Transverse colon (tissue), 4 donors: ENCODE data around the gene FCHO2. TPM values are rescaled to one million over a fixed set of nuclear protein-coding genes. Genes with fewer than 3 reads are reported as not detected.
A peak's percentile ranks its signal among the peaks of the same experiment; 100 is the strongest.

Experiments used
- DNase-seq: peaks from one replicate; pipeline ENCODE4 v3.0.0-alpha.2; 2019
- H3K27ac ChIP-seq, 4 donors: fragments of 200-600 bp; sonication (generic); 2 replicates each; pipeline ENCODE4 v1.5.1; 2016 to 2018; ENCODE audit warnings: inconsistent platforms in 4 of 4
- H3K27me3 ChIP-seq: fragments of 200-600 bp; sonication (generic); 2 replicates; pipeline ENCODE4 v1.5.1; 2017; ENCODE audit warnings: inconsistent platforms
- H3K36me3 ChIP-seq, 4 donors: fragments of 200-600 bp; sonication (generic); 2 replicates each; pipeline ENCODE4 v1.5.1; 2017 to 2019; ENCODE audit warnings: inconsistent platforms in 4 of 4
- H3K4me1 ChIP-seq, 4 donors: fragments of 200-600 bp; sonication (generic); 2 replicates each; pipeline ENCODE4 v1.5.1; 2017 to 2020; ENCODE audit warnings: inconsistent platforms in 4 of 4
- H3K4me3 ChIP-seq, 4 donors: fragments of 200-600 bp; sonication (generic); 1 replicate in 1 of 4; 2 replicates in 3 of 4; pipeline versions ENCODE4 v1.5.1 to v1.6.1; 2017 to 2019; ENCODE audit warnings: inconsistent platforms in 4 of 4
- H3K9me3 ChIP-seq, 2 donors: fragments of 200-600 bp; sonication (generic); 2 replicates each; pipeline ENCODE4 v1.5.1; 2017 to 2019; ENCODE audit warnings: inconsistent platforms in 2 of 2
- EP300 ChIP-seq: sonication (generic); formaldehyde crosslinking; IDR thresholded peaks from one replicate; pipeline ENCODE4 v1.6.1; 2017; ENCODE audit warnings: antibody characterized with exemption, low read depth
- POLR2A ChIP-seq: fragments of 450-650 bp; IDR thresholded peaks from one replicate; pipeline ENCODE4 v1.6.1; 2016; ENCODE audit warnings: antibody characterized with exemption, mild to moderate bottlenecking, moderate library complexity
- POLR2AphosphoS5 ChIP-seq, 3 donors: sonication (generic); formaldehyde crosslinking; IDR thresholded peaks; one replicate each; pipeline ENCODE4 v1.6.1; 2016; ENCODE audit warnings: antibody characterized with exemption in 3 of 3
- WGBS, 2 donors: methylation state at CpG; one replicate each; pipeline ENCODE4 v1.1.5; 2018; ENCODE audit warnings: low coverage in 1 of 2; 5-methylcytosine and 5-hydroxymethylcytosine counted together
- in situ Hi-C, 4 donors: fragments of 200-750 bp; cut with MboI; loops; one replicate each; pipeline versions ENCODE4 v1.15.0 to v1.15.1; 2017; ENCODE audit warnings: low sequenced_read_pairs in 3 of 4, low pct_ligation_motif_present in 1 of 4, low pct_unique_long_range_greater_than_20kb in 1 of 4
- intact Hi-C: fragments of 100-400 bp; cut with DNase I; formaldehyde crosslinking; loops from one replicate; pipeline ENCODE4 v1.15.1; 2023; ENCODE audit warnings: low total_unique reads
- total RNA-seq, 4 donors: library from RNA; depleted of rRNA; stranded (reverse); fragments of >200 nt; gene quantifications; one replicate each; pipeline ENCODE4 v1.1.0, GENCODE V29; 2016
- TF ChIP-seq, protein P1 (sequence below), 5 experiments: fragments of 200-600 bp in 3 of 5; fragments of 450-650 bp in 2 of 5; sonication (generic) in 3 of 5; IDR thresholded peaks; 1 replicate in 2 of 5; 2 replicates in 3 of 5; pipeline ENCODE4 v1.5.1; 2016 to 2017; ENCODE audit warnings: antibody characterized with exemption in 5 of 5, inconsistent platforms in 3 of 5, mild to moderate bottlenecking in 2 of 5, moderate library complexity in 1 of 5

The FCHO2 gene
- total RNA-seq, 4 donors from 2014 or later = 25.8 to 45.4 (median 29.2) TPM

DNA sequence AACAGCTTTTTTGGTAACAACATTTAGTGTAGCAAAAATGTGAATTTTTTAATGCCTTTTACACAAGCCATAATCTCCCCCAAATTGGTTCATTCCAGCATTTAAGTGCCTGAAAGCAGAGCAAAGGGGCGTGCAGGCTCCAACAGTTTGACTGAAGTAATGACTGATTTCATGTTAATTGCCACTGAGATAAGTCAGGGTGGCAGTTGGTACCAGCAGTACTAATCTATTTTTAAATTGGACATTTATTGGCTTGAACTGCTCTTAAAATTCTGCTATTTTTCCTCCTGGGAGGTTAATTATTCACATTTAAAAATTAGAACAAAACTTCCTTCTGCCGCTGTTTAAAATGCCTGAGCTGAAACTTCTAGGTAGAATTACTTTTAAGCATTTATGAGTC, 176.9 kb downstream of the FCHO2 start:
- H3K27ac ChIP-seq = no peak overlapping the region
- in situ Hi-C loops = no loop called here
- no peak overlapping the region for H3K4me3 ChIP-seq
- H3K27me3 ChIP-seq = no peaks in the 10 kb centered on the region
- 61 to 79% methylated on average over 2 of the region's 2 CpGs for WGBS, 2 donors
- intact Hi-C loops = no loop called here
- peaks cover 0 to 26% (median 7%) of the 10 kb centered on the region in 4 donors for H3K4me1 ChIP-seq
- no peaks in the 10 kb centered on the region for H3K36me3 ChIP-seq
- H3K9me3 ChIP-seq = no peaks in the 10 kb centered on the region
- no peak for DNase-seq
- TF ChIP-seq, protein P1, sequence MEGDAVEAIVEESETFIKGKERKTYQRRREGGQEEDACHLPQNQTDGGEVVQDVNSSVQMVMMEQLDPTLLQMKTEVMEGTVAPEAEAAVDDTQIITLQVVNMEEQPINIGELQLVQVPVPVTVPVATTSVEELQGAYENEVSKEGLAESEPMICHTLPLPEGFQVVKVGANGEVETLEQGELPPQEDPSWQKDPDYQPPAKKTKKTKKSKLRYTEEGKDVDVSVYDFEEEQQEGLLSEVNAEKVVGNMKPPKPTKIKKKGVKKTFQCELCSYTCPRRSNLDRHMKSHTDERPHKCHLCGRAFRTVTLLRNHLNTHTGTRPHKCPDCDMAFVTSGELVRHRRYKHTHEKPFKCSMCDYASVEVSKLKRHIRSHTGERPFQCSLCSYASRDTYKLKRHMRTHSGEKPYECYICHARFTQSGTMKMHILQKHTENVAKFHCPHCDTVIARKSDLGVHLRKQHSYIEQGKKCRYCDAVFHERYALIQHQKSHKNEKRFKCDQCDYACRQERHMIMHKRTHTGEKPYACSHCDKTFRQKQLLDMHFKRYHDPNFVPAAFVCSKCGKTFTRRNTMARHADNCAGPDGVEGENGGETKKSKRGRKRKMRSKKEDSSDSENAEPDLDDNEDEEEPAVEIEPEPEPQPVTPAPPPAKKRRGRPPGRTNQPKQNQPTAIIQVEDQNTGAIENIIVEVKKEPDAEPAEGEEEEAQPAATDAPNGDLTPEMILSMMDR (IDR thresholded peaks at IDR 0.05) = no peak
- TF ChIP-seq POLR2AphosphoS5 (IDR thresholded peaks at IDR 0.05) (no peak), POLR2A (no peak), EP300 (no peak)

DNA sequence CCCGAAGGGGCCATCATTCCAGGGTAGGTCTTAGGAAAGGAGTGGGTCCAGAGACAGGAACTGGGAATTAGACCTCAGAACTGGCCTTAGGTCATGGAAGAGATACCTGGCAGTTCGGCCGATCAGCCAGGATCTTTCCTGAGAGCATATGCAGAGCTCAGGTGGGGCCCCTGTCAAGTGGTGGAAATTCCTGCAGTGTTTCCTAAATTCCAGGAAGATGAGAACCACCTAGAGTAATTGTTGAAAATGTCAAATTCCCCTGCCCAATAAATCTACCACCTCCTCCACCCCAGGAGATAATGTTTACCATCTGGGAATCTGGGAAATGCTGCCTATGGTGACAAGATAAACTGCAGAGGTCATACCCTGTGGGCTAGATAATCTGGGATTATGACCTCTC, 179.2 kb downstream of the FCHO2 start:
- WGBS, 2 donors = 94 to 100% methylated on average over 2 to 3 of the region's 3 CpGs
- no peak overlapping the region for H3K27ac ChIP-seq
- intact Hi-C loops = no loop called here
- H3K4me3 ChIP-seq = no peak overlapping the region
- no peak for DNase-seq
- no peaks in the 10 kb centered on the region for H3K27me3 ChIP-seq
- peaks cover 0 to 27% (median 9%) of the 10 kb centered on the region in 4 donors for H3K4me1 ChIP-seq
- TF ChIP-seq POLR2A (no peak), POLR2AphosphoS5 (IDR thresholded peaks at IDR 0.05) (no peak), EP300 (no peak)
- TF ChIP-seq, protein P1 (IDR thresholded peaks at IDR 0.05) = no peak
- no peaks in the 10 kb centered on the region for H3K36me3 ChIP-seq
- no peaks in the 10 kb centered on the region for H3K9me3 ChIP-seq
- in situ Hi-C loops = no loop called here

DNA sequence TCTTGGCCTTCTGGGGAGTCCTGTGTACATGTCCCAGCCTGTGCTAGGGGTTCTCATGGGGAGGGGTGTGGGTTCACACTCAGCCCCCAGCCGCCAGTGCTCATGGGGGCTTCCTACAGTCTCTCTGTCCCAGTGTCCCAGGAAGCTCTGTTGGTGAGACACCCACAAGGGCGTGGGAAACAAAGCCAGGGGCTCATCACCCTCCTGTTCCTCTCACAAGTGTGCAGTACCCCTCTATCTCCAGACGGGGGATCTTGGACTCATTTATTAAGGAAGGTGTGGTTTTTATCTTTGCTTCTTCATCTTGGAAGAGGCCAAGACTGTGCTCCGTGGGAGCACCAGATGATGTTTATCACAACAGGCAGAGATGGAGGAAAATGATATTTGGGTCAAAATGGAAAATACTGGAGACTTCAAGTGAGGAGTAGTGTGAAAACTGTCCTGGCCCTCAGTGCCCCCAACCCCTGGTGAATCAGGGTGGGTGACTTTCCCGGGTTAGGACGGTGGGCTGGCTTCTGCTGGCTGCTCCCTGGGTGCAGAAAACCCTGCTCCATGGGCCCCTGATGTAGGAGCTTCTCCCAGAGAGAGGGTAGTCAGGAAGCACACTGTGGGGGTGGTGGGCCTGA, 179.7 kb downstream of the FCHO2 start:
- H3K36me3 ChIP-seq = no peaks in the 10 kb centered on the region
- H3K27me3 ChIP-seq = no peaks in the 10 kb centered on the region
- peaks cover 0 to 24% (median 9%) of the 10 kb centered on the region in 4 donors for H3K4me1 ChIP-seq
- WGBS, 2 donors = 60% methylated on average over 6 of the region's 6 CpGs; no CpG with 5 or more reads in 1 of the 2 donors
- no peak overlapping the region for H3K4me3 ChIP-seq
- no peak overlapping the region for H3K27ac ChIP-seq
- TF ChIP-seq EP300 = no peak
- no peak for TF ChIP-seq POLR2A
- TF ChIP-seq, protein P1 (IDR thresholded peaks at IDR 0.05) = peak in 3 of 5 experiments; percentile 23 to 35 (median 31)
- TF ChIP-seq POLR2AphosphoS5 (IDR thresholded peaks at IDR 0.05) = no peak
- H3K9me3 ChIP-seq = no peaks in the 10 kb centered on the region
- no peak for DNase-seq
- in situ Hi-C loops (no loop called here), intact Hi-C loops (no loop called here)

DNA sequence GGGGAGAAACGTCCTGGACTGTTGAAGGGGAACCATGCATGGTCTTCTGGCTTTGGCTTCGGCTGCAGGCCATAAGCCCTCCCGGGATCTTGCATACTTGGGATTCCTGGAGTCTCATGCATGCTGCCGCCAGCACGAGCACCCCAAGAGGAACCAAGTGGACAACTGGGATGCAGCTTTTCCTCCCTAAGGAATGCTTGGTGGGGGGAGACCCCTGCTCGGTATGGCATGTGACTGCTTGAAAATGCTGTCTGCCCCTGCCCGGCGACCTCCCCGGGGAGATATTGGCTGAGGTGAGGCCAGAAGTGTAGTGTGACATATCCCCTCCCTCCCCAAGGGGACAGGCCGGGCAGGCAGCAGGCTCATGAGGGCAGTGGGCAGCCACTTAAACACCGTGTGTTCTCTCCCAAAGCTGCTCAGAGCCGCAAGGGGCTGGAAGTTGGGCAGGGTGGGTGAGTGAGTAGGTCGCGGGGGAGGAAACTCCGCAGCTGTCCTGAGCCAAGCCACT, 180.3 kb downstream of the FCHO2 start:
- intact Hi-C loops = no loop called here
- H3K36me3 ChIP-seq = no peaks in the 10 kb centered on the region
- no peak overlapping the region for H3K4me3 ChIP-seq
- no peak overlapping the region for H3K27ac ChIP-seq
- TF ChIP-seq EP300 (no peak), POLR2AphosphoS5 (IDR thresholded peaks at IDR 0.05) (no peak), POLR2A (no peak)
- TF ChIP-seq, protein P1 (IDR thresholded peaks at IDR 0.05) = no peak
- 60 to 71% methylated on average over 1 to 15 of the region's 15 CpGs for WGBS, 2 donors
- no peaks in the 10 kb centered on the region for H3K27me3 ChIP-seq
- no peak for DNase-seq
- H3K9me3 ChIP-seq = no peaks in the 10 kb centered on the region
- in situ Hi-C loops = no loop called here
- H3K4me1 ChIP-seq = peaks cover 0 to 24% (median 9%) of the 10 kb centered on the region in 4 donors
